ENCODE data around the gene CCL3.

DNA sequence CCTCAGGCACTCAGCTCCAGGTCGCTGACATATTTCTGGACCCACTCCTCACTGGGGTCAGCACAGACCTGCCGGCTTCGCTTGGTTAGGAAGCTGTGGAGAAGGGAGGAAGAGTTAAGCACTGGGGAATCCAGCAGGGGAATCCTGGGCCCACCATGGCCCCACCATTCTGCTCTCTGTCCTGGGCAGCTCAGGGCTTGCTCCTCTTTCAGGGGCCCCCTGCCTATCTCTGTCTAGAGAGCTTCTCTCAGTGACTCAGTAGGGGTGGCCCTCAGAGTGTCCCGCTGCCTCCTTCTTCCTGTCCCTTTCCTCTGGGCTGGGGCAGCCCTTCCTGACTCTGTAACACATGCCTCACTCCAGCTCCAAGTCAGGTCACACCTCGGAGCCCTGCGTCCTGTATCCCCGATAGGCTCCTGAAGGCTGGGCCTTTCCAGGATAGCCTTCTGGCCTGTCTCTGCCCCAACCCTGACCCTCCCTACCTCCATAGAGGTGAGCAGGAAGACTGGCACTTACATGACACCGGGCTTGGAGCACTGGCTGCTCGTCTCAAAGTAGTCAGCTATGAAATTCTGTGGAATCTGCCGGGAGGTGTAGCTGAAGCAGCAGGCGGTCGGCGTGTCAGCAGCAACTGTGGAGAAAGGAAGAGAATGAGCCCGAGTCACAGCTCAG, 1.1 kb downstream of the CCL3 start:
- TF ChIP-seq, protein P1, sequence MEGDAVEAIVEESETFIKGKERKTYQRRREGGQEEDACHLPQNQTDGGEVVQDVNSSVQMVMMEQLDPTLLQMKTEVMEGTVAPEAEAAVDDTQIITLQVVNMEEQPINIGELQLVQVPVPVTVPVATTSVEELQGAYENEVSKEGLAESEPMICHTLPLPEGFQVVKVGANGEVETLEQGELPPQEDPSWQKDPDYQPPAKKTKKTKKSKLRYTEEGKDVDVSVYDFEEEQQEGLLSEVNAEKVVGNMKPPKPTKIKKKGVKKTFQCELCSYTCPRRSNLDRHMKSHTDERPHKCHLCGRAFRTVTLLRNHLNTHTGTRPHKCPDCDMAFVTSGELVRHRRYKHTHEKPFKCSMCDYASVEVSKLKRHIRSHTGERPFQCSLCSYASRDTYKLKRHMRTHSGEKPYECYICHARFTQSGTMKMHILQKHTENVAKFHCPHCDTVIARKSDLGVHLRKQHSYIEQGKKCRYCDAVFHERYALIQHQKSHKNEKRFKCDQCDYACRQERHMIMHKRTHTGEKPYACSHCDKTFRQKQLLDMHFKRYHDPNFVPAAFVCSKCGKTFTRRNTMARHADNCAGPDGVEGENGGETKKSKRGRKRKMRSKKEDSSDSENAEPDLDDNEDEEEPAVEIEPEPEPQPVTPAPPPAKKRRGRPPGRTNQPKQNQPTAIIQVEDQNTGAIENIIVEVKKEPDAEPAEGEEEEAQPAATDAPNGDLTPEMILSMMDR (IDR thresholded peaks at IDR 0.05), result no peak
- no peak for TF ChIP-seq POLR2AphosphoS5 (IDR thresholded peaks at IDR 0.05)

All from prostate gland (tissue), 2 donors.